Esophagus squamous epithelium (tissue), 4 donors: Measurements from ENCODE around the gene PACS2.

Experiments
- CTCF ChIP-seq, 6 experiments: fragments of 450-650 bp in 4 of 6; fragments of 200-600 bp in 2 of 6; sonication (generic) in 2 of 6; IDR thresholded peaks; one replicate each; pipeline ENCODE4 v1.5.1; 2016 to 2019; ENCODE audit warnings: antibody characterized with exemption in 6 of 6, mild to moderate bottlenecking in 4 of 6, moderate library complexity in 4 of 6
- POLR2A ChIP-seq, 4 donors: fragments of 450-650 bp; IDR thresholded peaks; one replicate each; pipeline ENCODE4 v1.6.1; 2017; ENCODE audit warnings: antibody characterized with exemption in 4 of 4, mild to moderate bottlenecking in 4 of 4, moderate library complexity in 3 of 4

GRCh38 chr14:105439710-105440553 is 125.4 kb downstream of the PACS2 start:
- TF ChIP-seq CTCF (IDR thresholded peaks at IDR 0.05) (peak in 1 of 6 experiments; percentile 41), POLR2A (IDR thresholded peaks at IDR 0.05) (no peak)
